Measurements from ENCODE around the gene TMEM175. TPM values are rescaled to one million over a fixed set of nuclear protein-coding genes. Genes with fewer than 3 reads are reported as not detected.

Gene TMEM175
- total and polyA plus RNA-seq, 9 of the 15 experiments (the other 6 are each of a cell fraction or from before 2014, with no cell fraction given): 0.13 to 30.9 (median 9.4) TPM

DNA sequence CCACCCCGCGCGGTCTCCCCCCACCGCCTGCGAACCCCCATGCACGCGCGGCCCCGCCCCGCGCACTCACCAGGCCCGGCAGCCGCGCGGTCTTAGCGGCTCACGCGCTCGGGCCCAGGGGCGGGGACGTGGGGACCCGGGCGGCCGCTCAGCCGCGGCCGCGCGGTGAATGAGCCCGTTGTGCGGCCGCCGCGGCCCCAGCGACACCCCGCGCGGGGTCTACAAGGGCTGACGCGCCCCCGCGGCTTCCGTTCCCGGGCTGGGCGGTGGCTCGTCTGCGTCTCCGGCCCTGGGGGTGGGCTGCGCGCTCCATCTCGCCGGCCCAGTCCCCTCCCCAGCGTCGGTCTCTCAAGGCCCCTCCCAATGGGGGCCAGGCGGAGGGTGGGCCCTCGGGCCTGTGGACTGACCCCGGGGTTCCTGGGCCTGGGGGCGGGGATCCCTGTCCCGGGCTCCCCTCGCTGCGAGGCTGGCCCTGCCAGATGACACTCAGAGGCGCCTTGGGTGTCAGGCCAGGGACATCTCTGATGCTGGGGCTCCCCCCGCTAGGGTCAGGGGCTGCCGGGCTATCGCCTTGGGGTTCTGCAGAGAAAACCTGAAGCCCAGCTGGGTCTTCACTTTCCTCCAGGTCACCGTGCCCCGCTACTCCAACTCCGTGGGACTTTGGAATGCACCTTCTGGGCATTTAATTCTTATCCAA is 65.3 kb downstream of the TMEM175 start (continued):
- TF ChIP-seq JUN (IDR thresholded peaks at IDR 0.05; ENCODE audit: borderline replicate concordance, low read depth, low read length) (no peak), JUN (CRISPR knock-in tag; IDR thresholded peaks at IDR 0.05; ENCODE audit: borderline replicate concordance) (no peak), ZNF551 (CRISPR knock-in tag; IDR thresholded peaks at IDR 0.05) (no peak), L3MBTL2 (IDR thresholded peaks at IDR 0.05) (peak; percentile 60; the same call in 1 of the 2 replicates), TAF1 (IDR thresholded peaks at IDR 0.05; ENCODE audit: control insufficient read depth, extremely low read depth, insufficient read depth, low read length, severe bottlenecking) (peak; percentile 43), PHF8 (IDR thresholded peaks at IDR 0.05; ENCODE audit: borderline replicate concordance, low read length) (peak; percentile 77; the same call in 1 of the 2 replicates), RBM14 (IDR thresholded peaks at IDR 0.05; ENCODE audit: borderline replicate concordance, insufficient read depth, low read depth, low read length) (0 out of 2 replicates have a peak, but pooled peaks have one; percentile 37), MXI1 (IDR thresholded peaks at IDR 0.05; ENCODE audit: low read depth, low read length) (no peak), SMAD4 (CRISPR knock-in tag; conservative IDR thresholded peaks at IDR 0.05) (peak; percentile 33; the same call in 1 of the 2 replicates), CBX3 (IDR thresholded peaks at IDR 0.05; ENCODE audit: borderline replicate concordance in 1 of 2, low read length in 2 of 2) (no peak), ZNF445 (CRISPR knock-in tag; IDR thresholded peaks at IDR 0.05; ENCODE audit: low read depth) (no peak), RFX1 (IDR thresholded peaks at IDR 0.05) (no peak)
- TF ChIP-seq, protein P1, sequence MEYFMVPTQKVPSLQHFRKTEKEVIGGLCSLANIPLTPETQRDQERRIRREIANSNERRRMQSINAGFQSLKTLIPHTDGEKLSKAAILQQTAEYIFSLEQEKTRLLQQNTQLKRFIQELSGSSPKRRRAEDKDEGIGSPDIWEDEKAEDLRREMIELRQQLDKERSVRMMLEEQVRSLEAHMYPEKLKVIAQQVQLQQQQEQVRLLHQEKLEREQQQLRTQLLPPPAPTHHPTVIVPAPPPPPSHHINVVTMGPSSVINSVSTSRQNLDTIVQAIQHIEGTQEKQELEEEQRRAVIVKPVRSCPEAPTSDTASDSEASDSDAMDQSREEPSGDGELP (CRISPR knock-in tag; IDR thresholded peaks at IDR 0.05; ENCODE audit: borderline replicate concordance): peak; percentile 42; the same call in 1 of the 2 replicates
- TF ChIP-seq, protein P2, sequence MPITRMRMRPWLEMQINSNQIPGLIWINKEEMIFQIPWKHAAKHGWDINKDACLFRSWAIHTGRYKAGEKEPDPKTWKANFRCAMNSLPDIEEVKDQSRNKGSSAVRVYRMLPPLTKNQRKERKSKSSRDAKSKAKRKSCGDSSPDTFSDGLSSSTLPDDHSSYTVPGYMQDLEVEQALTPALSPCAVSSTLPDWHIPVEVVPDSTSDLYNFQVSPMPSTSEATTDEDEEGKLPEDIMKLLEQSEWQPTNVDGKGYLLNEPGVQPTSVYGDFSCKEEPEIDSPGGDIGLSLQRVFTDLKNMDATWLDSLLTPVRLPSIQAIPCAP (CRISPR knock-in tag; IDR thresholded peaks at IDR 0.05; ENCODE audit: borderline replicate concordance): no peak
- TF ChIP-seq, protein P3, sequence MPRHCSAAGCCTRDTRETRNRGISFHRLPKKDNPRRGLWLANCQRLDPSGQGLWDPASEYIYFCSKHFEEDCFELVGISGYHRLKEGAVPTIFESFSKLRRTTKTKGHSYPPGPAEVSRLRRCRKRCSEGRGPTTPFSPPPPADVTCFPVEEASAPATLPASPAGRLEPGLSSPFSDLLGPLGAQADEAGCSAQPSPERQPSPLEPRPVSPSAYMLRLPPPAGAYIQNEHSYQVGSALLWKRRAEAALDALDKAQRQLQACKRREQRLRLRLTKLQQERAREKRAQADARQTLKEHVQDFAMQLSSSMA (CRISPR knock-in tag; IDR thresholded peaks at IDR 0.05): 0 out of 2 replicates have a peak, but pooled peaks have one; percentile 25
- TF ChIP-seq, protein P4, sequence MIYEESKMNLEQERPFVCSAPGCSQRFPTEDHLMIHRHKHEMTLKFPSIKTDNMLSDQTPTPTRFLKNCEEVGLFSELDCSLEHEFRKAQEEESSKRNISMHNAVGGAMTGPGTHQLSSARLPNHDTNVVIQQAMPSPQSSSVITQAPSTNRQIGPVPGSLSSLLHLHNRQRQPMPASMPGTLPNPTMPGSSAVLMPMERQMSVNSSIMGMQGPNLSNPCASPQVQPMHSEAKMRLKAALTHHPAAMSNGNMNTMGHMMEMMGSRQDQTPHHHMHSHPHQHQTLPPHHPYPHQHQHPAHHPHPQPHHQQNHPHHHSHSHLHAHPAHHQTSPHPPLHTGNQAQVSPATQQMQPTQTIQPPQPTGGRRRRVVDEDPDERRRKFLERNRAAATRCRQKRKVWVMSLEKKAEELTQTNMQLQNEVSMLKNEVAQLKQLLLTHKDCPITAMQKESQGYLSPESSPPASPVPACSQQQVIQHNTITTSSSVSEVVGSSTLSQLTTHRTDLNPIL (CRISPR knock-in tag; IDR thresholded peaks at IDR 0.05): no peak
- TF ChIP-seq, protein P5, sequence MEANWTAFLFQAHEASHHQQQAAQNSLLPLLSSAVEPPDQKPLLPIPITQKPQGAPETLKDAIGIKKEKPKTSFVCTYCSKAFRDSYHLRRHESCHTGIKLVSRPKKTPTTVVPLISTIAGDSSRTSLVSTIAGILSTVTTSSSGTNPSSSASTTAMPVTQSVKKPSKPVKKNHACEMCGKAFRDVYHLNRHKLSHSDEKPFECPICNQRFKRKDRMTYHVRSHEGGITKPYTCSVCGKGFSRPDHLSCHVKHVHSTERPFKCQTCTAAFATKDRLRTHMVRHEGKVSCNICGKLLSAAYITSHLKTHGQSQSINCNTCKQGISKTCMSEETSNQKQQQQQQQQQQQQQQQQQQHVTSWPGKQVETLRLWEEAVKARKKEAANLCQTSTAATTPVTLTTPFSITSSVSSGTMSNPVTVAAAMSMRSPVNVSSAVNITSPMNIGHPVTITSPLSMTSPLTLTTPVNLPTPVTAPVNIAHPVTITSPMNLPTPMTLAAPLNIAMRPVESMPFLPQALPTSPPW (CRISPR knock-in tag; IDR thresholded peaks at IDR 0.05): peak; percentile 89
- TF ChIP-seq, protein P6, sequence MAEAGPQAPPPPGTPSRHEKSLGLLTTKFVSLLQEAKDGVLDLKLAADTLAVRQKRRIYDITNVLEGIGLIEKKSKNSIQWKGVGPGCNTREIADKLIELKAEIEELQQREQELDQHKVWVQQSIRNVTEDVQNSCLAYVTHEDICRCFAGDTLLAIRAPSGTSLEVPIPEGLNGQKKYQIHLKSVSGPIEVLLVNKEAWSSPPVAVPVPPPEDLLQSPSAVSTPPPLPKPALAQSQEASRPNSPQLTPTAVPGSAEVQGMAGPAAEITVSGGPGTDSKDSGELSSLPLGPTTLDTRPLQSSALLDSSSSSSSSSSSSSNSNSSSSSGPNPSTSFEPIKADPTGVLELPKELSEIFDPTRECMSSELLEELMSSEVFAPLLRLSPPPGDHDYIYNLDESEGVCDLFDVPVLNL (CRISPR knock-in tag; IDR thresholded peaks at IDR 0.05; ENCODE audit: low read depth): no peak

All from K562 (cell line).